Neuronal stem cell (in vitro differentiated cells): ENCODE results near the gene PHKG2.

Experiments
- DNase-seq: peaks from one replicate; pipeline ENCODE4 v3.0.0-alpha.2; 2013; ENCODE audit warnings: low spot score
- H2AFZ ChIP-seq: one replicate; pipeline ENCODE4 v1.6.1; 2013; ENCODE audit warnings: mild to moderate bottlenecking, low read length, inconsistent platforms
- H2AK5ac ChIP-seq: 2 replicates; pipeline ENCODE4 v1.6.1; 2013; ENCODE audit warnings: low read depth, mild to moderate bottlenecking, inconsistent platforms, low read length, moderate library complexity, mixed read lengths
- H2BK120ac ChIP-seq: 2 replicates; pipeline ENCODE4 v1.6.1; 2013; ENCODE audit warnings: low read depth, mild to moderate bottlenecking, inconsistent platforms, low read length, moderate library complexity, mixed read lengths
- H2BK12ac ChIP-seq: one replicate; pipeline ENCODE4 v1.6.1; 2013; ENCODE audit warnings: low read length, inconsistent platforms
- H2BK15ac ChIP-seq: 2 replicates; pipeline ENCODE4 v1.6.1; 2013; ENCODE audit warnings: mild to moderate bottlenecking, low read length, inconsistent platforms, mixed read lengths
- H2BK5ac ChIP-seq: one replicate; pipeline ENCODE4 v1.6.1; 2013; ENCODE audit warnings: inconsistent platforms, mild to moderate bottlenecking, low read length, moderate library complexity
- H3K14ac ChIP-seq: one replicate; pipeline ENCODE4 v1.6.1; 2013; ENCODE audit warnings: low read length, inconsistent platforms
- H3K18ac ChIP-seq: 2 replicates; pipeline ENCODE4 v1.6.1; 2013; ENCODE audit warnings: low read length, inconsistent platforms
- H3K23ac ChIP-seq: 2 replicates; pipeline ENCODE4 v1.6.1; 2013; ENCODE audit warnings: low read depth, mild to moderate bottlenecking, mixed read lengths, low read length, inconsistent platforms; ENCODE audit not compliant: poor library complexity
- H3K27ac ChIP-seq: replicated peaks from 3 replicates; pipeline ENCODE4 v1.5.1; 2013; ENCODE audit warnings: low read length, inconsistent platforms
- H3K27me3 ChIP-seq, 3 experiments: 2 replicates each; pipeline ENCODE4 v1.6.1; 2013; ENCODE audit warnings: low read length in 3 of 3, mild to moderate bottlenecking in 2 of 3, inconsistent platforms in 1 of 3, low read depth in 1 of 3, mixed read lengths in 1 of 3, moderate library complexity in 1 of 3; ENCODE audit not compliant: control insufficient read depth in 3 of 3, insufficient read depth in 3 of 3
- H3K36me3 ChIP-seq, 2 donors: replicated peaks in 1 of 2; 2 replicates each; pipeline ENCODE4 v1.6.1; 2013; ENCODE audit warnings: low read length in 2 of 2; ENCODE audit not compliant: control insufficient read depth in 2 of 2, insufficient read depth in 2 of 2
- H3K4ac ChIP-seq: 2 replicates; pipeline ENCODE4 v1.6.1; 2013; ENCODE audit warnings: inconsistent platforms, mild to moderate bottlenecking, low read length, moderate library complexity
- H3K4me1 ChIP-seq, 2 donors: 1 replicate in 1 of 2; 2 replicates in 1 of 2; pipeline ENCODE4 v1.6.1; 2013; ENCODE audit warnings: low read length in 2 of 2, low read depth in 1 of 2; ENCODE audit not compliant: control insufficient read depth in 2 of 2, insufficient read depth in 1 of 2
- H3K4me2 ChIP-seq: one replicate; pipeline ENCODE4 v1.6.1; 2013; ENCODE audit warnings: mild to moderate bottlenecking, low read length, inconsistent platforms; ENCODE audit not compliant: insufficient read depth, poor library complexity, severe bottlenecking
- H3K4me3 ChIP-seq, 2 donors: 2 replicates each; pipeline ENCODE4 v1.5.1; 2013; ENCODE audit warnings: low read length in 2 of 2, mild to moderate bottlenecking in 2 of 2, inconsistent platforms in 1 of 2, moderate library complexity in 1 of 2
- H3K79me1 ChIP-seq: one replicate; pipeline ENCODE4 v1.6.1; 2013; ENCODE audit warnings: low read depth, mild to moderate bottlenecking, inconsistent platforms, low read length, moderate library complexity
- H3K9ac ChIP-seq: one replicate; pipeline ENCODE4 v1.6.1; 2013; ENCODE audit warnings: mild to moderate bottlenecking, low read depth, low read length, inconsistent platforms; ENCODE audit not compliant: poor library complexity
- H3K9me3 ChIP-seq, 2 donors: replicated peaks in 1 of 2; 2 replicates each; pipeline versions ENCODE3 to v1.6.1; 2013; ENCODE audit warnings: low read length in 2 of 2, mild to moderate bottlenecking in 2 of 2, inconsistent platforms in 1 of 2, low read depth in 1 of 2, mixed read lengths in 1 of 2, moderate library complexity in 1 of 2; ENCODE audit not compliant: control insufficient read depth in 2 of 2, insufficient read depth in 1 of 2
- H4K8ac ChIP-seq: one replicate; pipeline ENCODE4 v1.6.1; 2013; ENCODE audit warnings: low read depth, mild to moderate bottlenecking, inconsistent platforms, low read length, moderate library complexity
- H4K91ac ChIP-seq: one replicate; pipeline ENCODE4 v1.6.1; 2013; ENCODE audit warnings: low read length, low read depth, mild to moderate bottlenecking, inconsistent platforms; ENCODE audit not compliant: poor library complexity
- WGBS, 2 donors: extraction: QIAGEN DNeasy Blood & Tissue Kit; methylation state at CpG; one replicate each; pipeline ENCODE4 v1.1.7; 2013; ENCODE audit warnings: missing lambda C conversion rate in 2 of 2, mixed read lengths in 1 of 2; ENCODE audit not compliant: insufficient read length in 2 of 2, insufficient replicate concordance in 1 of 2; ENCODE audit errors: extremely low coverage in 2 of 2; 5-methylcytosine and 5-hydroxymethylcytosine counted together

The PHKG2 gene

DNA sequence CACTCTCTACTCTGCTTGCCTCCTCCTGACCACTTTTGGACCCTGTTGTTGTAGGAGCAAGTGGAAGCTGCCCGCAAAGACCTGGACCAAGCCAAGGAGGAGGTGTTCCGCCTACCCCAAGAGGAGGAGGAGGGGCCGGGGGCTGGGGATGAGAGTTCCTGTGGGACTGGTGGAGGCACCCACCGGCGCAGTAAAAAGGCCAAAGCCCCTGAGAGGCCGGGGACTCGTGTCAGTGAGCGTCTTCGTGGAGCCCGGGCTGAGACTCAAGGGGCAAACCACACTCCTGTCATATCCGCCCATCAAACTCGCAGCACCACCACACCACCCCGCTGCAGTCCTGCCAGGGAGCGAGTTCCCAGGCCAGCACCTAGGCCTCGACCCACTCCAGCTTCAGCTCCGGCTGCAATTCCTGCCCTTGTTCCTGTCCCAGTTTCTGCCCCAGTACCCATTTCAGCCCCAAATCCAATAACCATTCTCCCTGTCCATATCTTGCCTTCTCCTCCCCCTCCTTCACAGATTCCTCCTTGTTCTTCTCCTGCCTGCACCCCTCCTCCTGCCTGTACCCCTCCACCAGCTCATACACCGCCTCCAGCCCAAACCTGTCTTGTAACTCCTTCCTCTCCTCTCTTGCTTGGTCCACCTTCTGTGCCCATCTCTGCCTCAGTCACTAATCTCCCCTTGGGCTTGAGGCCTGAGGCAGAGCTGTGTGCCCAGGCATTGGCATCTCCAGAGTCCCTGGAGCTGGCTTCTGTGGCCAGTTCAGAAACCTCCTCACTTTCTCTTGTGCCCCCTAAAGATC, 11.0 kb upstream of the PHKG2 start:
- H2BK5ac ChIP-seq = no peak overlapping the region
- no peak for DNase-seq
- no peak overlapping the region for H3K9ac ChIP-seq
- H4K8ac ChIP-seq = no peak overlapping the region
- H3K4me1 ChIP-seq = no peaks in the 10 kb centered on the region
- peaks cover 8% of the 10 kb centered on the region for H3K79me1 ChIP-seq
- no peak overlapping the region for H4K91ac ChIP-seq
- peaks cover 53 to 95% of the 10 kb centered on the region in 2 donors for H3K36me3 ChIP-seq
- H3K27ac ChIP-seq = no peak overlapping the region
- H2AFZ ChIP-seq = no peak overlapping the region
- H3K18ac ChIP-seq = no peak overlapping the region
- H3K14ac ChIP-seq = no peak overlapping the region
- H3K4me3 ChIP-seq = no peak overlapping the region
- H3K9me3 ChIP-seq = no peaks in the 10 kb centered on the region
- no peak overlapping the region for H3K4me2 ChIP-seq
- WGBS, 2 donors = no CpG with 5 or more reads among the region's 17 CpGs
- H2BK120ac ChIP-seq = no peak overlapping the region
- H2BK15ac ChIP-seq = no peak overlapping the region
- no peak overlapping the region for H2BK12ac ChIP-seq
- no peak overlapping the region for H3K23ac ChIP-seq
- no peak overlapping the region for H2AK5ac ChIP-seq
- H3K27me3 ChIP-seq = no peaks in the 10 kb centered on the region
- H3K4ac ChIP-seq = no peak overlapping the region

- Histone ChIP-seq H3K36me3 (peaks cover 50 to 91% of the 10 kb centered on the region in 2 donors), H3K79me1 (peaks cover 8% of the 10 kb centered on the region), H3K4me1 (no peaks in the 10 kb centered on the region), H3K4ac (no peak overlapping the region), H3K4me3 (no peak overlapping the region), H2AFZ (no peak overlapping the region), H3K27me3 (no peaks in the 10 kb centered on the region), H3K4me2 (no peak overlapping the region), H3K23ac (no peak overlapping the region), H2AK5ac (no peak overlapping the region), H4K8ac (no peak overlapping the region), H2BK120ac (no peak overlapping the region), H3K27ac (no peak overlapping the region), H4K91ac (no peak overlapping the region), H2BK12ac (no peak overlapping the region), H3K9ac (no peak overlapping the region), H2BK5ac (no peak overlapping the region), H2BK15ac (no peak overlapping the region), H3K18ac (no peak overlapping the region), H3K9me3 (no peaks in the 10 kb centered on the region), H3K14ac (no peak overlapping the region)
- DNase-seq = no peak
- WGBS, 2 donors = no CpG with 5 or more reads among the region's 25 CpGs
Observed at GRCh38 chr16:30737794-30738648, 10.2 kb upstream of the PHKG2 start.

- Histone ChIP-seq H3K9ac (no peak overlapping the region), H2BK12ac (no peak overlapping the region), H3K18ac (no peak overlapping the region), H3K79me1 (peaks cover 8% of the 10 kb centered on the region), H3K36me3 (peaks cover 45 to 90% of the 10 kb centered on the region in 2 donors), H4K8ac (no peak overlapping the region), H4K91ac (no peak overlapping the region), H3K9me3 (no peaks in the 10 kb centered on the region), H2AK5ac (no peak overlapping the region), H3K4ac (no peak overlapping the region), H2BK15ac (no peak overlapping the region), H3K4me3 (no peak overlapping the region), H2AFZ (no peak overlapping the region), H3K27me3 (no peaks in the 10 kb centered on the region), H2BK120ac (no peak overlapping the region), H3K4me2 (no peak overlapping the region), H3K27ac (no peak overlapping the region), H3K4me1 (no peaks in the 10 kb centered on the region), H2BK5ac (no peak overlapping the region), H3K14ac (no peak overlapping the region), H3K23ac (no peak overlapping the region)
- DNase-seq = no peak
- no CpG with 5 or more reads among the region's 37 CpGs for WGBS, 2 donors
Observed at GRCh38 chr16:30738984-30739951, 9.0 kb upstream of the PHKG2 start.
